Neuron (in vitro differentiated cells): ENCODE data around the gene TMEM35B.
"Not testable (repeated sequence)": the region's sequence is repeated elsewhere in the genome, so short reads cannot be mapped to it uniquely, and the experiment has no call there.

ENCODE experiments used
- H2AFZ ChIP-seq: one replicate; pipeline ENCODE4 v1.6.1; 2013; ENCODE audit warnings: low read depth, mild to moderate bottlenecking, inconsistent platforms, low read length, moderate library complexity
- H3K27me3 ChIP-seq: one replicate; pipeline ENCODE4 v1.6.1; 2013; ENCODE audit warnings: low read length; ENCODE audit not compliant: insufficient read depth
- H3K36me3 ChIP-seq: one replicate; pipeline ENCODE4 v1.6.1; 2013; ENCODE audit warnings: low read length; ENCODE audit not compliant: insufficient read depth
- H3K4me1 ChIP-seq: one replicate; pipeline ENCODE4 v1.6.1; 2013; ENCODE audit warnings: low read length; ENCODE audit not compliant: insufficient read depth
- H3K4me3 ChIP-seq: 2 replicates; pipeline ENCODE4 v1.5.1; 2013; ENCODE audit warnings: mild to moderate bottlenecking, low read length, moderate library complexity
- H3K9me3 ChIP-seq: one replicate; pipeline ENCODE4 v1.6.1; 2013; ENCODE audit warnings: low read length

TMEM35B gene

DNA sequence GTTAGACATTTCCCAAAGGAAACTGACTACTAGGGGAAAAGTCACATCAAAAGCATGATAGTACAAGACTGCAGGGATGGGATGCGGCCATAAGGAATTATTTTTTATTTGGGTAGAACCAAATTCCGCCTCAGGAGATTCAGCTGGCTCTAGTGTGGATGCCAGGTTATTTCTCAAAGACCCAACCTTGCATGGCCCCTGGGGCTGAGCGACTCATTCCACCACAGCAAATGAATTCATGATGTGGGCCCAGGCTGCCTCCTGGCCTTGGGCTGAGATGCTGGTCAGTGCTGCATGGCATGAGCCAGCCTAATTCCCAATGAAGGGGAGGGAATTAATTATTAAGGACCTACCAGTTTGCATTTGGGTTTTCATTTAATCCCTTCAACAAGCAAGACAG is 11.8 kb downstream of the TMEM35B start:
- H3K9me3 ChIP-seq: peaks cover 3% of the 10 kb centered on the region
- H3K4me3 ChIP-seq: no peak overlapping the region
- H3K36me3 ChIP-seq: no peaks in the 10 kb centered on the region
- H3K27me3 ChIP-seq: no peaks in the 10 kb centered on the region
- no peaks in the 10 kb centered on the region for H3K4me1 ChIP-seq
- no peak overlapping the region for H2AFZ ChIP-seq

DNA sequence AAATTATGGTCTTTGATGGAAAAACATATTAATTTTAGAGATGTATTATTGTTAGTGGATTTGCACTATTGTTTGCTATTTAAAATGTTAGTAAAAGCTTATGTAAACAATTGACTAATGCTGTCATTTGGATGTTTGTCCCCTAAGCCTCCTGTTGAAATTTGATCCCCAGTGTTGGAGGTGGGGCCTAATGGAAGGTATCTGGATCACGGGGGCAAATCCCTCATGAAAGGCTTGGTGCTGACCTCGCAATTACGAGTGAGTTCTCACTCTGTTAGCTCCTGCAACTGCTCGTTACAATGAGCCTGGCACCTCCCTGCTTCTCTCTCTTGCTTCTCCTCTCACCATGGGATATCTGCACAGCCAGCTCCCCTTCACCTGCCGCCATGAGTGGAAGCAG is 14.3 kb downstream of the TMEM35B start:
- no peaks in the 10 kb centered on the region for H3K36me3 ChIP-seq
- H3K4me1 ChIP-seq: no peaks in the 10 kb centered on the region
- no peak overlapping the region for H3K4me3 ChIP-seq
- H2AFZ ChIP-seq: no peak overlapping the region
- no peaks in the 10 kb centered on the region for H3K9me3 ChIP-seq
- no peaks in the 10 kb centered on the region for H3K27me3 ChIP-seq

DNA sequence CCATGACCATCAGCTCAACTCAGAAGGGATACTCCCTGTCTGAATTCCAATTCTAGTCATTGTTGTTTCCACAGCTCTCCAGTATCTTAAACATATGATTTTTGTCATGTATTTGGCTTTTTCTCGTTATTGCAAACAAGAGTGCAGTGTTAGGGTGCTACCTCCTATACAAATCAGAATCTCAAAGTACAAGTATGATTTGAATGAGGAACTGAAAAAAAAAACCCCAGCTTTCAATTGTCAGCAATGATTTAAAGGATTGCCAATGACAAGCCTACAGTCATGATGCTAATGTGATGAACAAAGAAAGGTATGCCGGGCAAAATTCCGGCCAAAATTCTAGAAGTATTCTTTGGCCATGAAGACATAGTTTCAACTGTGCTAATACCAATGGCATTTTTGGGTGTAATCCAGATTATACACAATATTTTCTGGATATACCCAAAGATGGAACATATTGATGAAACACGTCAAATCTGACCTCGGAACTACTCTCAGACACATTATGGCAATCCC is 14.9 kb downstream of the TMEM35B start:
- no peaks in the 10 kb centered on the region for H3K9me3 ChIP-seq

DNA sequence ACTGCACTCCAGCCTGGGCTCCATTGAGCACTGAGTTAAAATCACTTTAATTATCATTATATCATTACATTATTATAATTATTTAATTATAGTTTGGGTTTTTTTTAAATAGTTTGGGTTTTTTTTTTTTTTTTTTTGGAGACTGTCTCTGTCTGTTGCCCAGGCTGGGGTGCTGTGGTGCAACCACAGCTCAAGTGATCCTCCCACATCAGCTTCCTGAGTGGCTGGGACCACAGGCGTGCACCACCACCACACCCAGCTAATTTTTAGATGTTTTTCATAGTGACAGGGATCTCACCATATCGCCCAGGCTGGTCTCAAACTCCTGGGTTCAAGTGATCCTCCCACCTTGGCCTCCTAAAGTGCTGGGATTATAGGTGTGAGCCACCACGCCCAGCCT is 16.9 kb downstream of the TMEM35B start:
- H3K4me3 ChIP-seq, H2AFZ ChIP-seq, H3K36me3 ChIP-seq, H3K4me1 ChIP-seq, H3K9me3 ChIP-seq, H3K27me3 ChIP-seq: not testable (repeated sequence)

More for the DNA sequence above, 14.9 kb downstream of the TMEM35B start:
- H3K27me3 ChIP-seq: no peaks in the 10 kb centered on the region
- no peaks in the 10 kb centered on the region for H3K36me3 ChIP-seq
- no peak overlapping the region for H3K4me3 ChIP-seq
- H2AFZ ChIP-seq: no peak overlapping the region
- H3K4me1 ChIP-seq: no peaks in the 10 kb centered on the region

DNA sequence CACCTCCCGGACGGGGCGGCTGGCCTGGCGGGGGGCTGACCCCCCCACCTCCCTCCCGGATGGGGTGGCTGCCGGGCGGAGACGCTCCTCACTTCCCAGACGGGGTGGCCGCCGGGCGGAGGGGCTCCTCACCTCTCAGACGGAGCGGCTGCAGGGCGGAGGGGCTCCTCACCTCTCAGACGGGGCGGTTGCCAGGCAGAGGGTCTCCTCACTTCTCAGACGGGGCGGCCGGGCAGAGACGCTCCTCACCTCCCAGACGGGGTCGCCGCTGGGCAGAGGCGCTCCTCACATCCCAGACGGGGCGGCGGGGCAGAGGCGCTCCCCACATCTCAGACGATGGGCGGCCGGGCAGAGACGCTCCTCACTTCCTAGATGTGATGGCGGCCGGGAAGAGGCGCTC is 17.5 kb downstream of the TMEM35B start:
- not testable (repeated sequence) for H3K36me3 ChIP-seq, H3K4me1 ChIP-seq

DNA sequence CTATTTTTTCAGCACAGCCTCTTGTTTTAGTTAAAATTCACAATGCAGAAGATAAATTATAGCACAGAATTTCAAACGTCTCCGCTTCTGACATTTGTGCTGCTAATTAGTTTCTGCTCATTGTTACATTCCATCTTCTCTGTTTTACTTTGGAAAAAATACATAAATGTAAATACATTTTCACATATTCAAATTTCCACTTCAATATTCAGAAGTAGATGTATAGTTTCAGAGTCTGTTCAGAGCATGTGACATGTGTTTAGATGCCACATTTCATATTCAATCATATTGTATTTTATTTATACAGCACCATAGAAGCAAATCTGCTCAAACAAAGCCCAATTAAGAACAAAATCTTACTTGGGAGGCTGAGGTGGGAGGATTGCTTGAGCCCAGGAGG is 19.6 kb downstream of the TMEM35B start:
- H3K27me3 ChIP-seq: no peaks in the 10 kb centered on the region
- no peaks in the 10 kb centered on the region for H3K9me3 ChIP-seq

More for the DNA sequence above, 17.5 kb downstream of the TMEM35B start:
- H3K27me3 ChIP-seq, H2AFZ ChIP-seq, H3K9me3 ChIP-seq, H3K4me3 ChIP-seq: not testable (repeated sequence)

DNA sequence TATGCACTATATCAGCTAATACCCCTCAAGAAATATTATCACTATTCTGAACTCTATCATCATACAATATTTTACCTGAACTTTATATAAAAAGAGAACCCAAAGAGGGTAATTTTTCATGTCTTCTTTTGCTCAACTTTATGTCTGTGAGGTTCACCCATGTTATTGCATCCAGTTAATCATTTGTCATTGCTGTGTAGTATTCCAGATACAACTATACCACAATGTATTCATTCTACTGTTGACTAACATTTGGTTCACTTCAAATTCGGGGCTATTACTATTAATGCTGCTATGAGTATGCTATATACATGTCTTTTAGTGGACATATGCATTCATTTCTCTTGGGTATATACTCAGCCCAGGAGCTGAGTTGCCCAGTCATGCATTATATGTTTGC is 34.7 kb downstream of the TMEM35B start:
- no peak overlapping the region for H2AFZ ChIP-seq
- no peaks in the 10 kb centered on the region for H3K4me1 ChIP-seq

More for the DNA sequence above, 19.6 kb downstream of the TMEM35B start:
- H3K36me3 ChIP-seq: no peaks in the 10 kb centered on the region
- H2AFZ ChIP-seq: no peak overlapping the region
- H3K4me1 ChIP-seq: no peaks in the 10 kb centered on the region
- no peak overlapping the region for H3K4me3 ChIP-seq

DNA sequence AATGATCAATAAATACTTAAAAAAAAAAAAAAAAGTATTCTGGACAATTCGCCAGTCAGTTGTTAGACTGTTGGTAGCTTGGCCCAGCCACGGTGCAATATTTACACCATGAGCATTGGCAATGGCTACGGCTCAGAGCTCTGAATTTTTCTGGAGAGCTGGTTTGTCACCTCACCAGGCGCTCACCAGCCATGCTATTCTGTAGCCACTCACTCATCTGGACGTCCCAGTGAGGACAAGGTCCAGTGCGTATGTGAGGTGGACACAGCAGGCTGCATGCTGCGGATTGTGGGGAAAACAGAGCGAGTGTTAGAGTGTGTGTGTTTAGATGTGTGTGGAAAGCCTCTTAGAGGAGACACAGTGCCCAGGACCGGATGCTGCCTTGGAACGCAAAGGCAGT is 36.4 kb downstream of the TMEM35B start:
- H2AFZ ChIP-seq, H3K4me3 ChIP-seq, H3K9me3 ChIP-seq, H3K4me1 ChIP-seq, H3K27me3 ChIP-seq, H3K36me3 ChIP-seq: not testable (repeated sequence)

More for the DNA sequence above, 34.7 kb downstream of the TMEM35B start:
- Histone ChIP-seq H3K9me3 (no peaks in the 10 kb centered on the region), H3K4me3 (no peak overlapping the region), H3K27me3 (no peaks in the 10 kb centered on the region), H3K36me3 (no peaks in the 10 kb centered on the region)

DNA sequence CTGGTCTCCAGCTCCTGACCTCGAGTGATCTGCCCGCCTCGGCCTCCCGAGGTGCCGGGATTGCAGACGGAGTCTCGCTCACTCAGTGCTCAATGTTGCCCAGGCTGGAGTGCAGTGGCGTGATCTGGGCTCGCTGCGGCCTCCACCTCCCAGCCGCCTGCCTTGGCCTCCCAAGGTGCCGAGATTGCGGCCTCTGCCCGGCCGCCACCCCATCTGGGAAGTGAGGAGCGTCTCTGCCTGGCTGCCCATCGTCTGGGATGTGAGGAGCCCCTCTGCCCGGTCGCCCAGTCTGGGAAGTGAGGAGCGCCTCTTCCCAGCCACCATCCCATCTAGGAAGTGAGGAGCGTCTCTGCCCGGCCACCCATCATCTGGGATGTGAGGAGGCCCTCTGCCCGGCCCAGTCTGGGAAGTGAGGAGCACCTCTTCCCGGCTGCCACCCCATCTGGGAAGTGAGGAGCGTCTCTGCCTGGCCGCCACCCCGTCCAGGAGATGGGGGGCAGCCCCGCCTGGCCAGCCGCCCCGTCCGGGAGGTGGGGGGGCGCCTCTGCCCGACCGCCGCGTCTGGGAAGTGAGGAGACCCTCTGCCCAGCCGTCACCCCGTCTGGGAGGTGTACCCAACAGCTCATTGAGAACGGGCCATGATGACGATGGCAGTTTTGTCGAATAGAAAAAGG is 37.4 kb downstream of the TMEM35B start:
- not testable (repeated sequence) for H2AFZ ChIP-seq, H3K4me1 ChIP-seq, H3K27me3 ChIP-seq, H3K4me3 ChIP-seq, H3K36me3 ChIP-seq, H3K9me3 ChIP-seq

DNA sequence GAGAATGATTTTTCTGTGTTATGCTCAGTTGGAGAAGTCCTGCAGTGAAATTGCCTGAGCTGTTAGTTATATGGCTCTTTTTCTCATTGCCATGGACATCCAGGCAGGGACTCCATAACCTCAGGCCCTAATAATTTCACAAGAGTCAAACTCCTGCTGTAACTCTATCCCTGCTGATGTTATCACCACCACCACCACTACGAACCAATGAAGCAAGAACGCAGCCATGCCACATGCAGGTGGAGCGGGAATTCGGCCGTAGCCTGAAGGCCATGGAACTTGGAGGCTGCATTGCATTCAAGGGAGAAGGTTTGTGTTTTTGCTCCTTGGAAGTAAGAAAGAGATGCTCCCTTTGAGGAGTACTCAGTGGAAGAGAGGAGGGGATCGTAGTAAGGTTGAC is 38.9 kb downstream of the TMEM35B start:
- peaks cover 4% of the 10 kb centered on the region for H3K4me1 ChIP-seq
- no peaks in the 10 kb centered on the region for H3K36me3 ChIP-seq
- peaks cover 3% of the 10 kb centered on the region for H3K27me3 ChIP-seq
- H3K4me3 ChIP-seq: no peak overlapping the region
- no peaks in the 10 kb centered on the region for H3K9me3 ChIP-seq
- H2AFZ ChIP-seq: no peak overlapping the region

DNA sequence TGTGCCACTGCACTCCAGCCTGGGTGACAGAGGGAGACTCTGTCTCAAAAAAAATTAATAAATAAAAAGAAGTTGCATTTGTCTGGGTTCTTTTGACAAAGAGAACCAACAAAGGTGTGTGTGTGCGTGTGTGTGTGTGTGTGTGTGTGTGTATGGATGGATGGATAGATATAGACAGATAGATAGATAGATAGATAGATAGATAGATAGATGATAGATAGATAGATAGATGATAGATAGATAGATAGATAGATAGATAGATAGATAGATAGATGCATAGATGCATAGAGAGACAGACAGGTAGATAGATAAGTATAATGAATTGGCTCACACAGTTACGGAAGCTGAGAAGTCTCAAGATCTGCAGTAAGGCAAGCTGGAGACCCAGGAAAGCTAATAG is 43.3 kb downstream of the TMEM35B start:
- H3K4me1 ChIP-seq, H3K4me3 ChIP-seq: not testable (repeated sequence)

More for the DNA sequence above, 43.3 kb downstream of the TMEM35B start:
- not testable (repeated sequence) for H2AFZ ChIP-seq, H3K9me3 ChIP-seq, H3K36me3 ChIP-seq, H3K27me3 ChIP-seq
